Measurements from ENCODE around the gene GPHN.
A peak's percentile ranks its signal among the peaks of the same experiment; 100 is the strongest.

GPHN gene

GRCh38 chr14:66600416-66600815, 92.5 kb downstream of the GPHN start:
- no peak for DNase-seq (ENCODE audit: low spot score)

DNA sequence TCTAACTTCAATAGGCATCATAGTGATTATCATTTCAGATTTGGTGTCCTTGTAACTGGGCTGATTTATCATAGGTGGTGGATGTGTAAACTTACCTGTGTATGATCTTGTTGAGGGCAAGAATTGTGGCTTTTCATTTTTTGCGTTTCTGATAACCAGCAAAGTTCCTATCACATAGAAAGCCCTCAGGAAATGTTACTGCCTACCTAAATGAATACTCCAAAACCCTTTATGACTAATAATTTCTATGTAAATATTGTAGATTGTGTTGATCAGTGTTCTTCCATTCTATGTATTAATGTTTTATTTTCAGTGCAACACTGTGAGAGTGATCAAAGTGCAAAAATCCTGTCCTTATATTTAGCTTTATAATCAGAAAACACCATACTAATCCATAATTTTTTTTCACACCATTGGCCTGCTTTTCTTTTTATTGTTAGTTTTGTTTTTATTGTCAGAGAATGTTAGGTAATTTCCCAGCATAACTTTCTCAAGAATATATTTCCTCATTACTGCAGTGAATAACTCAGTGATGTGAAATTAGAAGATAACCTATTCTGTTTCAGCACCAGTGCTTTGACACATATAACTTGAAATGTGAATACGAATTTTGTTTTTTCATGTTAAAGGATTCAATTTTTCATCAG, 94.1 kb downstream of the GPHN start:
- DNase-seq (ENCODE audit: low spot score), result no peak

GRCh38 chr14:66603945-66604344, 96.0 kb downstream of the GPHN start:
- no peak for DNase-seq (ENCODE audit: low spot score)

DNA sequence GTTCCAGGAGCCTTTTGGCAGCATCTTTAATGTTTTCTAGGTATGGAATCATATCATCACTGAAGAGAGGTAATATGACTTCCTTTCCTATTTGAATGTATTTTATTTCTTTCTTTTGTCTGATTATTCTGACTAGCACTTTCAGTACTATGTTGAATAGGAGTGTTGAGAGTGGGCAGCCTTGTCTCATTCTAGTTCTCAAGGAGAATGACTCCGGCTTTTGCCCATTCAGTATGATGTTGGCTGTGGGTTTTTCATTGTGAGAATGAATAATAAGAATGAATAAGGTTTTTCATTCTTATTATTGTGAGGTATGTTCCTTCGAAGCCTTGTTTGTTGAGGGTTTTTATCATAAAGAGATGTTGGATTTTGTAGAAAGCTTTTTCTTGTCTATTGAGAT, 98.9 kb downstream of the GPHN start:
- no peak for DNase-seq (ENCODE audit: low spot score)

- no peak for DNase-seq (ENCODE audit: low spot score)
These were observed 102.2 kb downstream of the GPHN start for GRCh38 chr14:66610154-66610563.

DNA sequence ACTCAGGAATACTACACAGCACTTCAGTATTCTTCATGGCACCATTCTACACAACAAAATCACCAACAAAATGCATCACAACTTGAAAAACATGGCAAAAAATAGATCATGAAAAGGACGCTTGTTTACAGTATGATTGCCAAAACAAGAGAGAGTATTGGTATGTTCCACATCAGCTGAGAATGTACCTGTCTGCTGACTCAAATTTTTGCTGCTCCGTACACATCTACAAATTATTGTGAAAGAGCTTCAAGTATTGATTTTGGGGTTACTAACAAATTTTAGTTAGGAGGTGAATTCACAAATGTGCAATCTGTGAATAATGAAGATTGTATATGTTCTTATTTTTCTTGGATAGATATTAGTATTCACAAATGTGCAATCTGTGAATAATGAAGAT, 105.4 kb downstream of the GPHN start:
- DNase-seq (ENCODE audit: low spot score), result no peak

DNA sequence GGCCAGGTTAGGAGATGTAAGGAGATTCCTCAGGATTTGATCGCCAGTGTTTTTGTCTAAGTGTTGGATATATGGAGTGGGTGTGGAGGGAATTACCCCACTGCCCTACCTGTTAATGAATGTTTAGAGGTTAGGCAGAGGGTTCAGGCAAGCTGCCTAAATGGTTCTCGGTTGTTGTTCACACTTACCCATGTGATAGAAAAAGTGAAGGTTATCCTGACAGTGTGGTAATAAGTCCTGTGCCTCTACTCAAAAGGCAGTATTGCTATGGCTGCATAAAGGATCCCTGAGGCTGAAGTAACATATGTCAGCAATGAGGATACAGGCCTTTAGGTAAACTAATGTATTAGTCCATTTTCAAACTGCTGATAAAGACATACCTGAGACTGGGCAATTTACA, 112.0 kb downstream of the GPHN start:
- DNase-seq (ENCODE audit: low spot score), result no peak

- no peak for DNase-seq (ENCODE audit: low spot score)
These were observed 115.9 kb downstream of the GPHN start for GRCh38 chr14:66623838-66624237.

GRCh38 chr14:66624336-66624937, 116.5 kb downstream of the GPHN start:
- DNase-seq (ENCODE audit: low spot score), result peak; percentile 71

GRCh38 chr14:66628636-66629035, 120.7 kb downstream of the GPHN start:
- no peak for DNase-seq (ENCODE audit: low spot score)

- no peak for DNase-seq (ENCODE audit: low spot score)
These were observed 121.6 kb downstream of the GPHN start for GRCh38 chr14:66629499-66629898.

GRCh38 chr14:66634876-66635275, 126.9 kb downstream of the GPHN start:
- no peak for DNase-seq (ENCODE audit: low spot score)

DNA sequence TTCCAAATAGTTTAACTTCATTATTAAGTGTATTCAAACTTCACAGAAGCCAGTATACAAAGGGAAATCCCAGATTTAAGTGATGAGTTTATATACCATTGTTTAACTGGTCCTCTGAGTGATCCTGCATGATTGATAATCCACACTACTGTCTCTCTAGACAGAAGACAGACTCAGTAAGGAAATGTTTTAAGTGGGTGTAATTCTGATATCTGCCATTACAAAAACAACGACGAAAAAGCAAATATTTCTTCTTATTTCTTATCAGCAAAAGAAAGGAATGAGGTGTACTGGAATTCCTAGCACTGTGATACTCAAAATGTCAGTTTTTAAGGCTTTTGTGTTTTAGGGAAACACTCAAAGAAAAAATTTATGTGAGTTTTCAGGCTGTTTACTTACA, 127.5 kb downstream of the GPHN start:
- DNase-seq (ENCODE audit: low spot score), result no peak

DNA sequence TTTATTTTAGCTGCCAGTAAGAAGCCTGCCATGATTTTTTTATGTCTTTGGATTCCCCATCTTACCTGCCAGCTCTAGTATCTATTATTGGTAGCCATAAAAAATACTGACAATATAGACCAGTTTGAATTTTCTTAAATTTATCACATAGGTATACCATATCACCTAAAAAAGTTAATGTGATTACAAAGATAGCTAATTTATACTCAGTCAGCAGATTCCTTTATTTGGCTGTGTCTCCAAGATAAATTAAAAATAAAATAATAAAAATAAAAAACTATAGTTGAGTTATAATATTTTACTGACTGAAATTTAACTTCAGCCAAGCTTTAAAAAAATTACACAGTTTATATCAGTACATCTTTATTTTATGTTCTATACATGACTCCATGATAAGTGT, 128.3 kb downstream of the GPHN start:
- no peak for DNase-seq (ENCODE audit: low spot score)

- DNase-seq (ENCODE audit: low spot score), result peak; percentile 15
These were observed 130.7 kb downstream of the GPHN start for GRCh38 chr14:66638689-66639088.

- DNase-seq (ENCODE audit: low spot score), result no peak
These were observed 134.1 kb downstream of the GPHN start for GRCh38 chr14:66641861-66642635.

DNA sequence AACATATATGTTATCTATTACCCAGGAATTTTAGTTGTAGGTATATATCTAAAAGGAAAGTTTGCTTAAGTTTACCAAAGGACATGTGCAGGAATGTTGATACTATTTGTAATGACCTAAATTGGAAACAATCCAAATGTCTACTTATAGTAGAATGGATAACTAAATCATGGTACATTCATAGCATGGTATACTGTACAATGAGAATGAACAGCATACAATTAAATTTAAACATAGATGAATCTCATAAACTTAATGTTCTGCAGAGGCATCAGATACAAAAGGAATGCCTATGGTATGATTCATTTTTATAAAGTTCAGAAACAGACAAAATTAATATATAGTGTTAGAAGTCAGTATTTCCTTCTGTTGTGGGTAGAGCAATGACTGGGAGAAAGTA, 135.4 kb downstream of the GPHN start:
- no peak for DNase-seq (ENCODE audit: low spot score)

DNA sequence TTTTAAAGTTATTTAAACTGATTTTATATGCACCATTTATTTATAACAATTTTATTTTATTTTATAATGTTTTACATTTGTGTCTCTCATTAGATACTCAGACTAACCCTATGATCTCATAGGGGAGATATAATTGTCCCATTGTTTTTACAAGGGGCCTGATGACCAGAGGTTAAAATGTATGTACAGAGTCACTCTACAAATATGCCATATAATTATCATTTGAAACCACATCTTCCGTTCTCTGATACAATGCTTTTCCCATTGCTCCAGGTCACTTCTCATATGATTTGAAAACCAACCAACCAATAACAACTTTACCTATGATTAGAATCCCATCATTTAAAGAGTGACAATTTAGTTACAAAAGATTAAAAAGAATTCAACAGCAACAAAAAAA, 137.8 kb downstream of the GPHN start:
- DNase-seq (ENCODE audit: low spot score), result no peak

GRCh38 chr14:66649498-66649897, 141.6 kb downstream of the GPHN start:
- DNase-seq (ENCODE audit: low spot score), result no peak

- no peak for DNase-seq (ENCODE audit: low spot score)
These were observed 142.6 kb downstream of the GPHN start for GRCh38 chr14:66650491-66650911.

DNA sequence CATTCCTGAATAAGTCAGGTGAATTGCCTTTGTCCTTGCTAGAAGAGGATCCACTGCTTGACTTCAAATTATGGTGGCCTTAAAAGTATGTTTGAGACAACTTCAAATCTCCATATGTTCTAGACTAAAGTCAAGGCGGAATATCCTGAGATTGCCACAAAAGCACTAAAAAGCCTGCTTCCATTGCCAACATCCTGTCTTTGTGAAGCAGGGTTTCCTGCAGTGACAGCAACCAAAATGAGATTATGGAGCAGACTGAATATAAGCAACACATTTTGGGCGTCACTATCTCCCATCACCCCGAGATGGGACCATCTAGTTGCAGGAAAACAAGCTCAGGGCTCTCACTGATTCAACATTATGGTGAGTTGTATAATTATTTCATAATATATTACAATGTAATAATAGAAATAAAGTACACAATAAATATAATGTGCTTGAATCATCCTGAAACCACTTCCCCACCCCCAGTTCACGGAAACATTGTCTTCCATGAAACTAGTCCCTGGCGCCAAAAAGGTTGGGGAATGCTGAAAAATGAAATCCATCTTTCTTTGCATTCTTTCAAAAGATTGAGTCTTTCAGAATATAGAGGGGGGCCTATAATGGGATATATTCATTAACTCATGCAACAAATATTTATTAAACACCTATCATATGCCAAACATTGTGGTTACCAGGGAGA, 143.7 kb downstream of the GPHN start:
- DNase-seq (ENCODE audit: low spot score), result no peak

DNA sequence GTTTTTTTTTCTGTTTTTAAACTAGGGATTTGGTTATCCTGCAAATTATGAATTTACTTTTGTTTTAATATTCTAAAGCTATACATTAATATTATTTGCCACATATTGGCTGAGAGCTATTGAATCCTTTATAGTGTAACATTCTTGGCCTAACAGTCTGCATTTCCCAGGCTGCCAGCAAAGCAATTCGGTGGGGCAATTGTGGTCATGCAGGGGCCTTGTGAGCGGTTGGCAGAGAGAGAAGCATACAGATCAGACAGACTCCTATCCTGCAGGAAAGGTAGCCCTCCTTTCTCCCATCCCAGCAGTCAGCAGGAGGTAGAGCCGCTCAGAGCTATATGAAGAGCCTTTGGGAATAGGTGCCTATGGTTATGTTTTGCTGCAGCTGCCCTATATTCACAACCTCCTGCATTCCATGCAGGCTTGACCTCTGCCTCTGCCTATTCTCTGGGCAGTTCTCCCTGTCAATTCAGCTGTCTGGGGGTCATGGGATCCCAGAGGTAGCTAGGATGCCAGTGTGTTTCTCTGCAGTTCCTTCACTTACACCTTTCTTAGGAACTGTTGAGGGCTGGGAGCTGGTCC, 144.7 kb downstream of the GPHN start:
- DNase-seq (ENCODE audit: low spot score), result no peak
